Body of pancreas (tissue), 4 donors: ENCODE results near the gene NEK1. TPM values are rescaled to one million over a fixed set of nuclear protein-coding genes. Genes with fewer than 3 reads are reported as not detected.
"Not testable (repeated sequence)": the region's sequence is repeated elsewhere in the genome, so short reads cannot be mapped to it uniquely, and the experiment has no call there.

Source experiments
- ATAC-seq: fragments of 150-250 bp; one replicate; pipeline ENCODE4 v1.9.1; 2016
- DNase-seq, 4 donors: peaks; one replicate each; pipeline ENCODE4 v3.0.0-alpha.2; 2019
- H3K27ac ChIP-seq, 4 donors: fragments of 200-600 bp; sonication (generic); 1 replicate in 3 of 4; 2 replicates in 1 of 4; pipeline versions ENCODE4 v1.5.1 to v1.6.1; 2016 to 2019; ENCODE audit warnings: mild to moderate bottlenecking in 1 of 4, mixed read lengths in 1 of 4, moderate library complexity in 1 of 4
- H3K27me3 ChIP-seq, 2 donors: fragments of 200-600 bp; sonication (generic); one replicate each; pipeline ENCODE4 v1.6.0; 2016; ENCODE audit warnings: mild to moderate bottlenecking in 1 of 2
- H3K36me3 ChIP-seq, 2 donors: fragments of 200-600 bp; sonication (generic); replicated peaks in 1 of 2; 2 replicates each; pipeline ENCODE4 v1.5.1; 2016; ENCODE audit warnings: low read depth in 2 of 2; ENCODE audit not compliant: insufficient read depth in 1 of 2
- H3K4me1 ChIP-seq: fragments of 200-600 bp; sonication (generic); one replicate; pipeline ENCODE4 v1.6.0; 2016
- H3K4me3 ChIP-seq, 2 donors: fragments of 200-600 bp; sonication (generic); 1 replicate in 1 of 2; 2 replicates in 1 of 2; pipeline ENCODE4 v1.5.1; 2016 to 2019
- H3K9me3 ChIP-seq, 3 donors: fragments of 200-600 bp; sonication (generic); 1 replicate in 2 of 3; 2 replicates in 1 of 3; pipeline ENCODE4 v1.5.1; 2016
- POLR2A ChIP-seq, 3 donors: fragments of 450-650 bp; IDR thresholded peaks; one replicate each; pipeline ENCODE4 v1.6.1; 2016; ENCODE audit warnings: antibody characterized with exemption in 3 of 3, mild to moderate bottlenecking in 2 of 3
- WGBS, 2 donors: methylation state at CpG; one replicate each; pipeline ENCODE4 v1.1.5; 2017; 5-methylcytosine and 5-hydroxymethylcytosine counted together
- intact Hi-C: fragments of 100-400 bp; cut with DNase I; formaldehyde crosslinking; loops from one replicate; pipeline ENCODE4 v1.15.1; 2023
- total RNA-seq, 2 donors: library from RNA; depleted of rRNA; stranded (reverse); fragments of >200 nt; gene quantifications; one replicate each; pipeline ENCODE4 v1.1.0, GENCODE V29; 2016
- TF ChIP-seq, protein P1 (sequence below), 7 experiments: fragments of 450-650 bp in 4 of 7; fragments of 200-600 bp in 3 of 7; sonication (generic) in 3 of 7; IDR thresholded peaks; one replicate each; pipeline ENCODE4 v1.5.1; 2016 to 2019; ENCODE audit warnings: antibody characterized with exemption in 7 of 7

Gene NEK1
- total RNA-seq, 2 donors from 2014 or later: 6.3 to 12.2 TPM

DNA sequence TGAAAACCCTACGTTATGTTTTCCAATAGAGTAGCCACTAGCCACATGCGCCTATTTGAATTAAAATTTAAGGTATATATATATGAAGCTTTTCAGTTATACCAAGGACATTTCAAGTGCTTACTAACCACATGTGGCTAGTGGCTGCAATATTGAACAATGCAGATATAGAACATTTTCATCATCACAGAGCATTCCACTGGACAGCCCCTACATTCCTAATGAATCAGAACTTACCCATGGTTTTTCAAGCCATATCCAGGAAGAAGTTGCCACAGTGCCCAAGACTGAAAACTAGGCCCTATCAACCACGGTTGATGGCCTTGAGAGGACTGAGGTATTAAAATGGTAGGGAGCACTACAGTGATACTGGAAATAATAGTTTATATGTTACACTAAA is 29.7 kb downstream of the NEK1 start:
- TF ChIP-seq, protein P1, sequence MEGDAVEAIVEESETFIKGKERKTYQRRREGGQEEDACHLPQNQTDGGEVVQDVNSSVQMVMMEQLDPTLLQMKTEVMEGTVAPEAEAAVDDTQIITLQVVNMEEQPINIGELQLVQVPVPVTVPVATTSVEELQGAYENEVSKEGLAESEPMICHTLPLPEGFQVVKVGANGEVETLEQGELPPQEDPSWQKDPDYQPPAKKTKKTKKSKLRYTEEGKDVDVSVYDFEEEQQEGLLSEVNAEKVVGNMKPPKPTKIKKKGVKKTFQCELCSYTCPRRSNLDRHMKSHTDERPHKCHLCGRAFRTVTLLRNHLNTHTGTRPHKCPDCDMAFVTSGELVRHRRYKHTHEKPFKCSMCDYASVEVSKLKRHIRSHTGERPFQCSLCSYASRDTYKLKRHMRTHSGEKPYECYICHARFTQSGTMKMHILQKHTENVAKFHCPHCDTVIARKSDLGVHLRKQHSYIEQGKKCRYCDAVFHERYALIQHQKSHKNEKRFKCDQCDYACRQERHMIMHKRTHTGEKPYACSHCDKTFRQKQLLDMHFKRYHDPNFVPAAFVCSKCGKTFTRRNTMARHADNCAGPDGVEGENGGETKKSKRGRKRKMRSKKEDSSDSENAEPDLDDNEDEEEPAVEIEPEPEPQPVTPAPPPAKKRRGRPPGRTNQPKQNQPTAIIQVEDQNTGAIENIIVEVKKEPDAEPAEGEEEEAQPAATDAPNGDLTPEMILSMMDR (IDR thresholded peaks at IDR 0.05): no peak
- TF ChIP-seq POLR2A (IDR thresholded peaks at IDR 0.05): no peak

DNA sequence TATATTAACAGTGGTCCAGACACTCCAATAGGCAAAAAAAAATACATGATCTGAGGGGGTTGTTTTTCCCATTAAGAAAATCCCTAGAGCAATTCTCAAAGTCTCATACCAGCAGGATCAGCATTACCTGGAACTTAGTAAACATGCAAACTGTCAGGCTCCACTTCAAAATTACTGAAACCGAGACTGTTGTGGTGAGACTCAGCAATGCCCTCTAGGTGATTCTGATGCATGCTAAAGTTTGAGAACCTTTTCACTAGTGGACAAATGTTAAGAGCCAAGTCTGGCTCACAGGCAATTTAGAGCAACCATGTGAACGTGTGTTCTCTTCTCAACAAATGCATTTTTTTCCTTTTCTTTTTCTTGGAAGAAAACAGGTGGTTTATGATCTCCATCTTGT is 30.2 kb downstream of the NEK1 start:
- H3K27ac ChIP-seq: no peak overlapping the region
- H3K27me3 ChIP-seq: no peaks in the 10 kb centered on the region
- intact Hi-C loops: no loop called here
- no peak for ATAC-seq
- DNase-seq: no peak
- no peak overlapping the region for H3K4me3 ChIP-seq
- WGBS, 2 donors: 77 to 81% methylated on average over 2 of the region's 2 CpGs
- H3K4me1 ChIP-seq: no peaks in the 10 kb centered on the region
- H3K36me3 ChIP-seq: peaks cover 0 to 2% of the 10 kb centered on the region in 2 donors
- H3K9me3 ChIP-seq: no peaks in the 10 kb centered on the region
- no peak for TF ChIP-seq POLR2A (IDR thresholded peaks at IDR 0.05)
- TF ChIP-seq, protein P1 (IDR thresholded peaks at IDR 0.05): no peak

More for the DNA sequence above, 29.7 kb downstream of the NEK1 start:
- H3K4me3 ChIP-seq: no peak overlapping the region
- H3K27me3 ChIP-seq: no peaks in the 10 kb centered on the region
- ATAC-seq (no peak), DNase-seq (no peak)
- no peaks in the 10 kb centered on the region for H3K4me1 ChIP-seq
- intact Hi-C loops: no loop called here
- H3K36me3 ChIP-seq: peaks cover 0 to 2% of the 10 kb centered on the region in 2 donors
- H3K27ac ChIP-seq: no peak overlapping the region
- H3K9me3 ChIP-seq: no peaks in the 10 kb centered on the region
- WGBS, 2 donors: 89 to 92% methylated on average over 3 of the region's 3 CpGs

DNA sequence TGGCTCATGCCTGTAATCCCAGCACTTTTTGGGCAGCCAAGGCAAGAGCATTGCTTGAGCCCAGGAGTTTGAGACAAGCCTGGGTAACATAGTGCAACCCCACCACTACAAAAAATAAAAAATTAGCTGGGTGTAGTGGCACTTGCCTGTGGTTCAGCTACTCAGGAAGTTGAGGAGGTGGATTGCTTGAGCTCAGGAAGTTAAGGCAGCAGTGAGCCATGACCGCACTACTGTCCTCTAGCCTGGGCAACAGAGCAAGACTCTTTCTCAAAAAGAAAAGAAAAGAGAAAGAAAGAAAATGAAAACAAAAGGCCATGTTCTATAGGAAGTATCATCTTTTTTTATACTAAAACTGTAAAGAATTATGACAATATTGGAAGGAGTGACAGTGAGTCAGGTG is 38.5 kb downstream of the NEK1 start:
- DNase-seq (no peak), ATAC-seq (no peak)
- Histone ChIP-seq H3K36me3 (peaks cover 0 to 2% of the 10 kb centered on the region in 2 donors), H3K27me3 (no peaks in the 10 kb centered on the region), H3K27ac (no peak overlapping the region), H3K4me1 (no peaks in the 10 kb centered on the region), H3K9me3 (no peaks in the 10 kb centered on the region), H3K4me3 (no peak overlapping the region)
- TF ChIP-seq, protein P1 (IDR thresholded peaks at IDR 0.05): no peak
- no peak for TF ChIP-seq POLR2A (IDR thresholded peaks at IDR 0.05)
- intact Hi-C loops: no loop called here
- WGBS, 2 donors: 89 to 100% methylated on average over 1 of the region's 1 CpG

DNA sequence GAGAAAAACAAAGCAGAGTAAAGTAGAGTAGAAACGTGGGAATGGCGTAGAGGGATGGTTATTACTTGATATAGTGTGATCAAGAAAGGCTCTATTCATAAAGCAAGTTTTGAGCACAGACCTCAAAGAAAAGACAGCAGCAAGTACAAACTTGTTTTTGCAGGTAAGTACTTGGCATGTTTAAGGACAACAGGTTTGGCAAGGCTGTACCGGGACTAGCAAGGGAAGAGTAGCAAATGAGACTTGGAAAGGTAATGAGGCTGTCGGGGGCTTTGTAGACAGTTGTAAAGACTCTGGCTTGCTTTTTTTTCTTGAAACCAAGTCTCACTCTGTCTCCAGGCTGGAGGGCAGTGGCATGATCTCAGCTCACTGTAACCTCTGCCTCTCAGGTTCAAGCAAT is 40.9 kb downstream of the NEK1 start:
- no peak for TF ChIP-seq POLR2A (IDR thresholded peaks at IDR 0.05)
- TF ChIP-seq, protein P1 (IDR thresholded peaks at IDR 0.05): no peak
- intact Hi-C loops: no loop called here
- Histone ChIP-seq H3K4me1 (no peaks in the 10 kb centered on the region), H3K27ac (no peak overlapping the region), H3K27me3 (no peaks in the 10 kb centered on the region), H3K9me3 (no peaks in the 10 kb centered on the region), H3K36me3 (peaks cover 0 to 2% of the 10 kb centered on the region in 2 donors), H3K4me3 (no peak overlapping the region)
- no peak for ATAC-seq
- 90 to 96% methylated on average over 4 of the region's 4 CpGs for WGBS, 2 donors
- DNase-seq: no peak

DNA sequence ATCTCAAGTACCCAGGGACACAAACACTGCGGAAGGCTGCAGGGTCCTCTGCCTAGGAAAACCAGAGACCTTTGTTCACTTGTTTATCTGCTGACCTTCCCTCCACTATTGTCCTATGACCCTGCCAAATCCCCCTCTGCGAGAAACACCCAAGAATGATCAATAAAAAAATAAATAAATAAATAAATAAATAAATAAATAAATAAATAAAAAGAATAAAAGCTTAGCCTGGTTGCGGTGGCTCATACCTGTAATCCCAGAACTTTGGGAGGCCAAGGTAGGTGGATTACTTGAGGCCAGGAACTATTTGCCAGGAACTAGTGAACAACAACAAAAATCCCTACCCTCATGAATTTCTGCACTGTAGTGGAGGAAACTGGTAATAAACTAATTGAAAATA is 41.4 kb downstream of the NEK1 start:
- intact Hi-C loops, H3K9me3 ChIP-seq, H3K4me3 ChIP-seq, ATAC-seq, H3K36me3 ChIP-seq, H3K27ac ChIP-seq, H3K4me1 ChIP-seq, DNase-seq, H3K27me3 ChIP-seq: not testable (repeated sequence)
- 98 to 100% methylated on average over 2 of the region's 3 CpGs for WGBS, 2 donors

DNA sequence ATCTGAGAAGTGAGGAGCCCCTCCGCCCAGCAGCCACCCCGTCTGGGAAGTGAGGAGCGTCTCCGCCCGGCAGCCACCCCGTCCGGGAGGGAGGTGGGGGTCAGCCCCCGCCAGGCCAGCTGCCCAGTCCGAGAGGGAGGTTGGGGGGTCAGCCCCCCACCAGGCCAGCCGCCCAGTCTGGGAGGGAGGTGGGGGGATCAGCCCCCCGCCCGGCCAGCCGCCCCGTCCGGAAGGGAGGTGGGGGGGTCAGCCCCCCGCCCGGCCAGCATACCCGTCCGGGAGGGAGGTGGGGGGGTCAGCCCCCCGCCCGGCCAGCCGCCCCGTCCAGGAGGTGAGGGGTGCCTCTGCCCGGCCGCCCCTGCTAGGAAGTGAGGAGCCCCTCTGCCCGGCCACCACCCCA is 42.1 kb downstream of the NEK1 start:
- H3K9me3 ChIP-seq, intact Hi-C loops, H3K4me1 ChIP-seq, H3K27me3 ChIP-seq, H3K27ac ChIP-seq, DNase-seq, ATAC-seq, H3K4me3 ChIP-seq, H3K36me3 ChIP-seq: not testable (repeated sequence)
- 100% methylated on average over 4 of the region's 26 CpGs; no CpG with 5 or more reads in 1 of the 2 donors for WGBS, 2 donors

DNA sequence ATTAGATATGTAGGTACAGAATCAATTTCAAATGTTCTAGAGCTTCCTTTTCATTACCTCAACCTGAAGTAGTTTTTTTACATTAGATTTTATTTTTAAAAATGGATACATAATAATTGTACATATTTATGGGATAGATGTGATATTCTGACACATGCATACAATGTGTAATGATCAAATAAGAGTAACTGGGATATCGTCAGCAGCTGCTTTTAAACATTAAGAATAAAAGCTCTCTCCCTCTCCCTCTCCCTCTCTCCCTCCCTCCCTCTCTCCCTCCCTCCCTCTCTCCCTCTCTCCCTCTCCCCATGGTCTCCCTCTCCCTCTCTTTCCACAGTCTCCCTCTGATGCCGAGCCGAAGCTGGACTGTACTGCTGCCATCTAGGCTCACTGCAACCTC is 43.2 kb downstream of the NEK1 start:
- DNase-seq, H3K27me3 ChIP-seq, intact Hi-C loops, H3K4me3 ChIP-seq, H3K27ac ChIP-seq, H3K36me3 ChIP-seq, ATAC-seq, H3K9me3 ChIP-seq, H3K4me1 ChIP-seq: not testable (repeated sequence)
- WGBS, 2 donors: 99 to 100% methylated on average over 3 of the region's 3 CpGs
